Esophagus muscularis mucosa (tissue), 4 donors: ENCODE measurements around the gene CALR. TPM values are rescaled to one million over a fixed set of nuclear protein-coding genes. Genes with fewer than 3 reads are reported as not detected.

Experiments used
- DNase-seq: peaks from one replicate; pipeline ENCODE4 v3.0.0-alpha.2; 2017; ENCODE audit errors: extremely low spot score
- H3K27ac ChIP-seq, 4 donors: fragments of 200-600 bp; sonication (generic); replicated peaks in 1 of 4; 1 replicate in 3 of 4; 2 replicates in 1 of 4; pipeline ENCODE4 v1.5.1; 2016 to 2019; ENCODE audit warnings: mild to moderate bottlenecking in 1 of 4
- H3K27me3 ChIP-seq, 4 donors: fragments of 200-600 bp; sonication (generic); one replicate each; pipeline versions ENCODE4 v1.5.1 to v1.6.0; 2016 to 2019
- H3K36me3 ChIP-seq, 4 donors: fragments of 200-600 bp; sonication (generic); one replicate each; pipeline ENCODE4 v1.5.1; 2016 to 2019
- H3K4me1 ChIP-seq, 4 donors: fragments of 200-600 bp; sonication (generic); one replicate each; pipeline ENCODE4 v1.5.1; 2016 to 2019
- H3K4me3 ChIP-seq, 4 donors: fragments of 200-600 bp; sonication (generic); 1 replicate in 2 of 4; 2 replicates in 2 of 4; pipeline ENCODE4 v1.5.1; 2016 to 2019; ENCODE audit warnings: mild to moderate bottlenecking in 4 of 4, moderate library complexity in 1 of 4
- H3K9me3 ChIP-seq, 4 donors: fragments of 200-600 bp; sonication (generic); 1 replicate in 3 of 4; 2 replicates in 1 of 4; pipeline ENCODE4 v1.5.1; 2016 to 2019
- EP300 ChIP-seq: sonication (generic); formaldehyde crosslinking; IDR thresholded peaks from one replicate; pipeline ENCODE4 v1.6.1; 2017; ENCODE audit warnings: antibody characterized with exemption
- POLR2A ChIP-seq: fragments of 450-650 bp; IDR thresholded peaks from one replicate; pipeline ENCODE4 v1.6.1; 2017; ENCODE audit warnings: antibody characterized with exemption, moderate library complexity, mild to moderate bottlenecking, low read depth
- POLR2AphosphoS5 ChIP-seq, 2 donors: sonication (generic); formaldehyde crosslinking; IDR thresholded peaks; one replicate each; pipeline ENCODE4 v1.6.1; 2017; ENCODE audit warnings: antibody characterized with exemption in 2 of 2
- WGBS: methylation state at CpG from one replicate; pipeline ENCODE4 v1.1.5; 2018; 5-methylcytosine and 5-hydroxymethylcytosine counted together
- intact Hi-C: fragments of 100-400 bp; cut with DNase I; formaldehyde crosslinking; loops from one replicate; pipeline ENCODE4 v1.15.1; 2023
- total RNA-seq, 4 donors: library from RNA; depleted of rRNA; stranded (reverse); fragments of >200 nt; gene quantifications; one replicate each; pipeline versions ENCODE4 v1.1.0 to v1.2.1, GENCODE V29; 2016
- TF ChIP-seq, protein P1 (sequence below), 3 experiments: fragments of 200-600 bp in 2 of 3; fragments of 450-650 bp in 1 of 3; sonication (generic) in 2 of 3; IDR thresholded peaks; one replicate each; pipeline ENCODE4 v1.5.1; 2017 to 2019; ENCODE audit warnings: antibody characterized with exemption in 3 of 3, mild to moderate bottlenecking in 2 of 3, moderate library complexity in 1 of 3

CALR gene
- total RNA-seq, 4 donors from 2014 or later, result 200 to 300 (median 270) TPM

DNA sequence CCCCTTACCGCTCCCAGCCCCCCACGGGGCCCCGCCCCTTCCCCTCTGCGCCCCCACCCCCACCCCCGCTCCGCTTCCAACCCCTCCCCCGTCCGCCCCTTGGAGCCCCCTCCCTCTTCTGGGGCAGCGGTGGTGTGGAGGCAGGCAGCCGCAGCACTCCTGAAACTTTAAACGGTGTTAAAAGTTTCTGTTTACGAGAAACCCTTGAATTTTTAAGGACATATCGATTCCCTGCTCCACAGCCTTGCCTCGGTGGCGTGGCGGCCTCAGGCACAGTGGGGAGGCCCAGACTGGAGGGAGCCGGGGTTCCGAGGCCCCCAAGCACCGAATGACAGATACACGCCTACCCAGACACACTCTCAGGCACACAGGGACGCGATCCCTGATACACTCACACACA, 52.0 kb downstream of the CALR start:
- intact Hi-C loops, result no loop called here

GRCh38 chr19:12990853-12991252, 52.4 kb downstream of the CALR start:
- intact Hi-C loops, result no loop called here

More for the DNA sequence above, 52.0 kb downstream of the CALR start:
- peaks cover 0 to 13% (median 11%) of the 10 kb centered on the region in 4 donors for H3K4me1 ChIP-seq
- TF ChIP-seq EP300, result no peak
- no peak for TF ChIP-seq POLR2AphosphoS5 (IDR thresholded peaks at IDR 0.05)
- TF ChIP-seq, protein P1, sequence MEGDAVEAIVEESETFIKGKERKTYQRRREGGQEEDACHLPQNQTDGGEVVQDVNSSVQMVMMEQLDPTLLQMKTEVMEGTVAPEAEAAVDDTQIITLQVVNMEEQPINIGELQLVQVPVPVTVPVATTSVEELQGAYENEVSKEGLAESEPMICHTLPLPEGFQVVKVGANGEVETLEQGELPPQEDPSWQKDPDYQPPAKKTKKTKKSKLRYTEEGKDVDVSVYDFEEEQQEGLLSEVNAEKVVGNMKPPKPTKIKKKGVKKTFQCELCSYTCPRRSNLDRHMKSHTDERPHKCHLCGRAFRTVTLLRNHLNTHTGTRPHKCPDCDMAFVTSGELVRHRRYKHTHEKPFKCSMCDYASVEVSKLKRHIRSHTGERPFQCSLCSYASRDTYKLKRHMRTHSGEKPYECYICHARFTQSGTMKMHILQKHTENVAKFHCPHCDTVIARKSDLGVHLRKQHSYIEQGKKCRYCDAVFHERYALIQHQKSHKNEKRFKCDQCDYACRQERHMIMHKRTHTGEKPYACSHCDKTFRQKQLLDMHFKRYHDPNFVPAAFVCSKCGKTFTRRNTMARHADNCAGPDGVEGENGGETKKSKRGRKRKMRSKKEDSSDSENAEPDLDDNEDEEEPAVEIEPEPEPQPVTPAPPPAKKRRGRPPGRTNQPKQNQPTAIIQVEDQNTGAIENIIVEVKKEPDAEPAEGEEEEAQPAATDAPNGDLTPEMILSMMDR (IDR thresholded peaks at IDR 0.05), result no peak
- TF ChIP-seq POLR2A, result no peak
- 62% methylated on average over 19 of the region's 22 CpGs for WGBS
- H3K9me3 ChIP-seq, result no peaks in the 10 kb centered on the region
- H3K4me3 ChIP-seq, result no peak overlapping the region
- H3K27me3 ChIP-seq, result no peaks in the 10 kb centered on the region
- no peak for DNase-seq
- H3K27ac ChIP-seq, result no peak overlapping the region
- H3K36me3 ChIP-seq, result no peaks in the 10 kb centered on the region

DNA sequence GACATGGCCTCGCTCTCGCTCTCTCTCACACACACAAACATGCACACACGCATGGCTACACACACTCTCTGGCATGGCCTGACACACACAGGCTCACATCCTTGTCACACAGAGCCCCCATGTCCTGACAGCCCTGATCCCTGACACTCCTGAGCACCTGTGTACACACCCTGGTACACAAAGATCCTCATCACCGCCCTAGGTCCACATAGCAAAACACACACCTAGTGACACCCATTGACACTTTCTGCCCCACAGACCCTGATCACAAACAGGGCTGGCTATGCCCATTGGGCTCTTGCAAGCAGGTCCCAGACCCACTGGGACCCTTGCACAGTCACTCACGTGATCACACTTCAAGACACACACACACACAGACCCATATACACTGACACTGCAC, 52.9 kb downstream of the CALR start:
- H3K9me3 ChIP-seq, result no peaks in the 10 kb centered on the region
- no peak for DNase-seq
- no peak overlapping the region for H3K27ac ChIP-seq
- no peaks in the 10 kb centered on the region for H3K36me3 ChIP-seq
- H3K4me3 ChIP-seq, result no peak overlapping the region
- no peaks in the 10 kb centered on the region for H3K27me3 ChIP-seq
- WGBS, result 89% methylated on average over 5 of the region's 5 CpGs
- intact Hi-C loops, result no loop called here
- peaks cover 0 to 8% (median 7%) of the 10 kb centered on the region in 4 donors for H3K4me1 ChIP-seq
- TF ChIP-seq POLR2A (no peak), EP300 (no peak), POLR2AphosphoS5 (IDR thresholded peaks at IDR 0.05) (no peak)
- TF ChIP-seq, protein P1 (IDR thresholded peaks at IDR 0.05), result no peak

More at GRCh38 chr19:12990853-12991252, 52.4 kb downstream of the CALR start:
- Histone ChIP-seq H3K36me3 (no peaks in the 10 kb centered on the region), H3K9me3 (no peaks in the 10 kb centered on the region), H3K27ac (no peak overlapping the region), H3K4me3 (no peak overlapping the region), H3K27me3 (no peaks in the 10 kb centered on the region), H3K4me1 (peaks cover 0 to 9% (median 7%) of the 10 kb centered on the region in 4 donors)
- TF ChIP-seq, protein P1 (IDR thresholded peaks at IDR 0.05), result no peak
- TF ChIP-seq POLR2AphosphoS5 (IDR thresholded peaks at IDR 0.05) (no peak), POLR2A (no peak), EP300 (no peak)
- 83% methylated on average over 3 of the region's 3 CpGs for WGBS
- no peak for DNase-seq

DNA sequence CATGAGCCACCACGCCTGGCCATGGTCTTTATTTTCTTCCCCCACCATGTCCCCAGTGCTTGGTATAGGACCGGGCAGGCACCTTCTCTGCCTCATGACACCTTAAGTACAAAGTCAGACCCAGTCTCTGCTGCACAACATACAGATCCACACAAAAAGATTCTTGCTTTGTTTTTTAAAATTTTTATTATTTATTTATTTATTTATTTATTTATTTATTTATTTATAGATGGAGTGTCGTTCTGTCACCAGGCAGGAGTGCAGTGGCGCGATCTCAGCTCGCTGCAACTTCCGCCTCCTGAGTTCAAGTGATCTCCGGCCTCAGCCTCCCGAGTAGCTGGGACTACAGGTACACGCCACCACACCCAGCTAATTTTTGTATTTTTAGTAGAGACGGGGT, 54.3 kb downstream of the CALR start:
- Histone ChIP-seq H3K4me1 (peaks cover 12 to 22% (median 20%) of the 10 kb centered on the region in 4 donors), H3K27ac (no peak overlapping the region), H3K9me3 (no peaks in the 10 kb centered on the region), H3K4me3 (no peak overlapping the region), H3K36me3 (no peaks in the 10 kb centered on the region), H3K27me3 (no peaks in the 10 kb centered on the region)
- intact Hi-C loops, result no loop called here
- no peak for DNase-seq
- no peak for TF ChIP-seq POLR2AphosphoS5 (IDR thresholded peaks at IDR 0.05)
- no peak for TF ChIP-seq EP300
- TF ChIP-seq, protein P1 (IDR thresholded peaks at IDR 0.05), result no peak
- TF ChIP-seq POLR2A, result no peak
- 97% methylated on average over 11 of the region's 11 CpGs for whole genome bisulfite sequencing

GRCh38 chr19:12993562-12993961, 55.2 kb downstream of the CALR start:
- intact Hi-C loops, result no loop called here
- WGBS, result 86% methylated on average over 7 of the region's 7 CpGs
- no peak for TF ChIP-seq POLR2A
- no peak for TF ChIP-seq POLR2AphosphoS5 (IDR thresholded peaks at IDR 0.05)
- TF ChIP-seq EP300, result no peak
- TF ChIP-seq, protein P1 (IDR thresholded peaks at IDR 0.05), result no peak
- peaks cover 13 to 30% (median 29%) of the 10 kb centered on the region in 4 donors for H3K4me1 ChIP-seq
- peak overlapping the region in 2 of 4 donors; percentile 19 to 31 for H3K27ac ChIP-seq
- H3K36me3 ChIP-seq, result peaks cover 0 to 2% (median under 1%) of the 10 kb centered on the region in 4 donors
- H3K4me3 ChIP-seq, result no peak overlapping the region
- no peaks in the 10 kb centered on the region for H3K9me3 ChIP-seq
- no peaks in the 10 kb centered on the region for H3K27me3 ChIP-seq
- no peak for DNase-seq
